Measurements from ENCODE around the gene NAA40.

NAA40 gene

DNA sequence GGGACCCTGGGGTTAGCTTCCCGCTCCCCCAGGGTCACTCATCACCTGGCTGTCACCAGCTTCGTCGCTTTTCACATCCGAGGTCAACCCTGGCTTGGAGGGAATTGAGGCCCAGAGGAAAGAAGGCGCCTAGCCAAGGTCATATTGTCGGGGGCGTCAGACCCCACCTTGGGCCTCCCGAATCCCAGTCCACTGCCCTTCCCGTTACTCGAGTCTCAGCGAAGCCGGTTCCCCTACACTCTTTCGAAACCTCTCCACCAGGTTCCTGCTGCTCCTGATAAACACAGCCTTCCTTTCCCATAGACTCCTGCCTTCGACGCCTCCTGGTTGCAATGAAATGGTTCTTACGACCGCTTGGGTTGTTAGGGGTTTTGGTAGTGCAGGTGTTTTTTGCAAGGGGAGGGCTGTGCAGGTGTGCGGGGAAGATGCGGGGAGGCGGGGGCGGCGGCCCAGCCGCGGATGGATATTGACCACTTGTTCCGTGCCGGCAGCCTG is 642 bp downstream of the NAA40 start:
- peak overlapping the region; percentile 75 for H3K27ac ChIP-seq

DNA sequence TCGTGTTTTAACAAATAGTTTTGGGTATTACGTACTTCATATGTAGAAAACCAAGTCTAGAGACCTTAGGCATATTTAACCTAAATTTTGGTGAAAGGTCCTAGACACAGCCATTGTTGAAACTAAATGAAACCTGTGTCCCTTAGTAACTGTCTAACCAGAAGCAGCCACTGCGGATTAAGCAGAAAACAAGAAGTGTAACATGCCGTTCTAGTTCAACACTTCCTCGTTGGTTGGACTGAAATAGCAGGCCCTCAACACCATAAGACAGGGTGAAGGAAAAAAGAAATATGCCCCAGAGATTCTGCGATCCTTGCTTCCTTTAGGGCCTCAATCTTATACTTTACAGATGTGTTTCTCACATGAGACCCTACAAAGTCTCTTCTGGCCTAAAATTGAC is 2.0 kb downstream of the NAA40 start:
- no peak for DNase-seq (ENCODE audit: low read depth, low spot score)
- Histone ChIP-seq H3K9ac (ENCODE audit: insufficient read length) (peak overlapping the region; percentile 59), H3K36me3 (ENCODE audit: insufficient read depth, low read length) (no peaks in the 10 kb centered on the region), H3K27ac (0 out of 2 replicates have a peak overlapping the region, but pooled peaks have one; percentile 14), H3K9me3 (ENCODE audit: low read depth, low read length) (no peaks in the 10 kb centered on the region), H3K4me3 (no peak overlapping the region)
- TF ChIP-seq POLR2AphosphoS5 (IDR thresholded peaks at IDR 0.05; ENCODE audit: borderline replicate concordance, low read depth, low read length) (no peak), FOXP2 (optimal IDR thresholded peaks at IDR 0.05; ENCODE audit: control extremely low read depth, extremely low read length, insufficient read depth) (no peak), EZH2 (IDR thresholded peaks at IDR 0.05) (no peak)

More for the DNA sequence above, 642 bp downstream of the NAA40 start:
- Histone ChIP-seq H3K36me3 (ENCODE audit: insufficient read depth, low read length) (no peaks in the 10 kb centered on the region), H3K4me3 (peak overlapping the region; percentile 96), H3K9me3 (ENCODE audit: low read depth, low read length) (no peaks in the 10 kb centered on the region), H3K9ac (ENCODE audit: insufficient read length) (peak overlapping the region; percentile 86)
- TF ChIP-seq FOXP2 (optimal IDR thresholded peaks at IDR 0.05; ENCODE audit: control extremely low read depth, extremely low read length, insufficient read depth) (no peak), POLR2AphosphoS5 (IDR thresholded peaks at IDR 0.05; ENCODE audit: borderline replicate concordance, low read depth, low read length) (no peak), EZH2 (IDR thresholded peaks at IDR 0.05) (no peak)
- DNase-seq (ENCODE audit: low read depth, low spot score): no peak

DNA sequence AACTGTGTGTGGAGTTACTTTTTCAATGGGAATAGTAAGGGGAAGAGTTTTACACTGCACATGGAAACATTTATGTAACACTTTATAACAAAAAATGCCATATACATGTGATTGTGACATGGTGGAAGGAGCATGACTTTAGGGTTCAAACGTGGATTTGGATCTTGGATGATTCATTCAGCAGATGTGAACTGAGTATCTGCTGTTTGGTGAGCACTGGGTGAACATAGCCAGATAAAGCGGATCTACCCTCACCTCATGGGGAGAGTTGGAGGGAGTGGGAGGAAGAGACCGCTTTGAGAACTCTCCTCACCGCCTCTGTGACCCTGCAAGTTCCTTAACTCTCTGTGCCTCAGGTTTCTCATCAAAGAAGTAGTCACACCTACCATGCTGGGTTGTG is 3.1 kb downstream of the NAA40 start:
- Histone ChIP-seq H3K4me3 (no peak overlapping the region), H3K9ac (ENCODE audit: insufficient read length) (peak overlapping the region; percentile 50), H3K9me3 (ENCODE audit: low read depth, low read length) (no peaks in the 10 kb centered on the region), H3K36me3 (ENCODE audit: insufficient read depth, low read length) (peaks cover 10% of the 10 kb centered on the region), H3K27ac (no peak overlapping the region)
- TF ChIP-seq POLR2AphosphoS5 (IDR thresholded peaks at IDR 0.05; ENCODE audit: borderline replicate concordance, low read depth, low read length) (no peak), FOXP2 (optimal IDR thresholded peaks at IDR 0.05; ENCODE audit: control extremely low read depth, extremely low read length, insufficient read depth) (no peak), EZH2 (IDR thresholded peaks at IDR 0.05) (no peak)
- DNase-seq (ENCODE audit: low read depth, low spot score): no peak

DNA sequence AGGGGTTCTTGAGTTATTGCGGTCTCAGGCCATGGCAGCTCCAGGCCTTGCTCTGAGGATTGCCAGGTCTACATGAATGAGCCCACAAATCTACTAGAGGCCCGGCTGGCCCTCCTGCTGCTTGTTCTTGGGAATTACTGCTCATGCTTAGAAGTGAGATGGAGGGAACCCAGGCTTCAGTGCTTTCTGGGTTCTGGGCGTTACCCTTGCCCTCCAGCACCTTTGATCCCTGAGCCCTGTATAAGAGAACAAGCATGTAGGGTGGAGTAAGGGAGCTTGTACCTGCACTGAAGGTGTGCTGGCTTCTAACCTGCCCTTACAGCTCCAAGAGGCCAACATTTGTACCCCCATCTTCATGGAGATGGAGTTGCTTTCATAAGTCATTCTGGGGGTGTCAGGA is 4.0 kb downstream of the NAA40 start:
- H3K36me3 ChIP-seq (ENCODE audit: insufficient read depth, low read length): peaks cover 16% of the 10 kb centered on the region
- H3K27ac ChIP-seq: no peak overlapping the region
- no peaks in the 10 kb centered on the region for H3K9me3 ChIP-seq (ENCODE audit: low read depth, low read length)
- no peak for DNase-seq (ENCODE audit: low read depth, low spot score)
- H3K9ac ChIP-seq (ENCODE audit: insufficient read length): peak overlapping the region; percentile 50
- H3K4me3 ChIP-seq: no peak overlapping the region
- TF ChIP-seq POLR2AphosphoS5 (IDR thresholded peaks at IDR 0.05; ENCODE audit: borderline replicate concordance, low read depth, low read length) (no peak), FOXP2 (optimal IDR thresholded peaks at IDR 0.05; ENCODE audit: control extremely low read depth, extremely low read length, insufficient read depth) (no peak), EZH2 (IDR thresholded peaks at IDR 0.05) (no peak)

DNA sequence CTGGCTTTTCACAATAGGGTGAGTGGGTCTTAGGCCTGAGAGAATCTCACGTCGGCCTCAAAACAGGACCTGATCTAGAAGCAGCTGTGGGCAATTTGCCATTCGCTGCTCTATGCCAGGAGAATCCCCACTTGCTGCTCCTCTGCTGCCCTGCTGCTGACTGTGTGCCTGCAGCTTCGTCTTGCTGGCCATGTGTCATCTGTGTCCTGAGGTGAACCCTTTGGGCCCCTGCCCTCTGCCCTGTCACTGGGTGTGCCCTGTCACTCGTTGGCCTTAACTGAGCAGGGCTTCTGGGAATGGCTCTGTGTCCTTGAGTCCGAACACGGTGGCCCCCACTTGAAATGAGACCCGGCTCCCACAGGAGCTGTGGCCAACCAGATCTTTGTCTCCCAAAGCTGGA is 6.2 kb downstream of the NAA40 start:
- no peak for DNase-seq (ENCODE audit: low read depth, low spot score)
- H3K36me3 ChIP-seq (ENCODE audit: insufficient read depth, low read length): peaks cover 20% of the 10 kb centered on the region
- no peak for TF ChIP-seq POLR2AphosphoS5 (IDR thresholded peaks at IDR 0.05; ENCODE audit: borderline replicate concordance, low read depth, low read length)
- no peak for TF ChIP-seq FOXP2 (optimal IDR thresholded peaks at IDR 0.05; ENCODE audit: control extremely low read depth, extremely low read length, insufficient read depth)
- no peak for TF ChIP-seq EZH2 (IDR thresholded peaks at IDR 0.05)
- no peak overlapping the region for H3K4me3 ChIP-seq
- H3K9me3 ChIP-seq (ENCODE audit: low read depth, low read length): no peaks in the 10 kb centered on the region
- no peak overlapping the region for H3K9ac ChIP-seq (ENCODE audit: insufficient read length)
- no peak overlapping the region for H3K27ac ChIP-seq

DNA sequence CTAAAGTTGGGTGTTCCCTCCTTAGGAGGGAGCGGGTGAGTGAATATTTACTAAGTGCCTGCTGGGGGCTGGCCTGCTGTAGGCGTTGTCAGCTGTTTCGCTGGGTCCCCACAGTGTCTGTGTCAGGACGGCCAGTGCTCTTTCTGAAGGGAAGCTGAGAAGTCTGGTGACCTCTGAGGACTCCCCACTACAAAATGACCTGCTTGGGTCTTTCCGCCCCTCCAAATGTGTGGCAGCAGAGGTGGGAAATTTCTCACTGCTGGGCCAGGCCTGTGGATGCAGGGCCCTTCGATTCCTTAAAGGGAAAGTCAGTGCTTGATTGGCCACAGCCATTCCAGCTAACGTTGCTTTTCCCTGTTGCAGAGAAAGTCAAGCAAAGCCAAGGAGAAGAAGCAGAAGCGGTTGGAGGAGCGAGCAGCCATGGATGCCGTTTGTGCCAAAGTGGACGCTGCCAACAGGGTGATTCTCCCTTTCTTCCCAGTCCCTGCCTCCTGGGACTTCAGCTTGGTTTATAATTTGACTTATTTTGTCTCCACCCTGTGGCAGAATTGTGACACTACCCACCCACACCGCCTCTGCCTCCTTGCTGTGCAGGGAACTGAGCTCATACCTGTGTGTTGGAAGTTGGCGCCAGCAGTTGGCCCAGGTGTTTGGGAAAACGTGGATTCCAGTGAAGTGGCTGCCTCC is 6.8 kb downstream of the NAA40 start:
- no peaks in the 10 kb centered on the region for H3K9me3 ChIP-seq (ENCODE audit: low read depth, low read length)
- H3K9ac ChIP-seq (ENCODE audit: insufficient read length): no peak overlapping the region
- no peak overlapping the region for H3K27ac ChIP-seq
- H3K36me3 ChIP-seq (ENCODE audit: insufficient read depth, low read length): peaks cover 21% of the 10 kb centered on the region
- DNase-seq (ENCODE audit: low read depth, low spot score): peak; percentile 24
- H3K4me3 ChIP-seq: no peak overlapping the region
- TF ChIP-seq EZH2 (IDR thresholded peaks at IDR 0.05): no peak

DNA sequence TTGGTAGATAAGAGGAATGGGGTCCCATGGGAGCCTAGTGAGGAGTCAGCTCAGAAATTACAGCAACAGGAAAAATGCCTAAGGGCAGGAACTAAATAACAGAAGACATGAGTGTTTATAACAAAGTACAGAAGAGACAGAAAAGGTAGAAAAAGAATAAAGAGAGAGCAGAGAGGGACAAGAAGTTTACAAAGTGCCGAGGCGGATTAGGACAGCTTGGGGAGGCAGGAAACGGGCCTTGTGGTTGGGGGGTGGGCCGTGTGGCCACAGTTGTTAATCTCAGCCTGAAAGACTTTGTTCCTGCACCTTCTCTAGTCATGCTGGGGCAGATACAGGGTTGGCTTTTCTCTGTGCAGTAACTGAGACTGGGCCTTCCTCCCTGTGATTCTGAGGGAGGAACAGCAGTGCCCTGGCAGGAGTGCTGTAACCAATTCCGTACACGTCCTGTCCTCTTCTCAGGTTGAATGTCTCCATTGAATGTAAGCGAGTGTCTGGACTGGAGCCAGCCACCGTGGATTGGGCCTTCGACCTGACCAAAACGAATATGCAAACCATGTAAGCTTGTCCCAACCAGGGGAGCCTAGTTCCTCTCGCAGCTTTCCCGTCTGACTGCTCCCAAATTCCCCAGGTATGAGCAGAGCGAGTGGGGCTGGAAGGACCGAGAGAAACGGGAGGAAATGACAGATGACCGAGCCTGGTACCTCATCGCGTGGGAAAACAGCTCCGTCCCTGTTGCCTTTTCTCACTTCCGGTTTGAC is 13.2 kb downstream of the NAA40 start:
- Histone ChIP-seq H3K27ac (peak overlapping the region; percentile 14; the same call in 1 of the 2 replicates), H3K4me3 (no peak overlapping the region), H3K9me3 (ENCODE audit: low read depth, low read length) (no peaks in the 10 kb centered on the region), H3K9ac (ENCODE audit: insufficient read length) (no peak overlapping the region), H3K36me3 (ENCODE audit: insufficient read depth, low read length) (peaks cover 50% of the 10 kb centered on the region)
- TF ChIP-seq POLR2AphosphoS5 (IDR thresholded peaks at IDR 0.05; ENCODE audit: borderline replicate concordance, low read depth, low read length) (no peak), FOXP2 (optimal IDR thresholded peaks at IDR 0.05; ENCODE audit: control extremely low read depth, extremely low read length, insufficient read depth) (no peak), EZH2 (IDR thresholded peaks at IDR 0.05) (no peak)
- no peak for DNase-seq (ENCODE audit: low read depth, low spot score)

DNA sequence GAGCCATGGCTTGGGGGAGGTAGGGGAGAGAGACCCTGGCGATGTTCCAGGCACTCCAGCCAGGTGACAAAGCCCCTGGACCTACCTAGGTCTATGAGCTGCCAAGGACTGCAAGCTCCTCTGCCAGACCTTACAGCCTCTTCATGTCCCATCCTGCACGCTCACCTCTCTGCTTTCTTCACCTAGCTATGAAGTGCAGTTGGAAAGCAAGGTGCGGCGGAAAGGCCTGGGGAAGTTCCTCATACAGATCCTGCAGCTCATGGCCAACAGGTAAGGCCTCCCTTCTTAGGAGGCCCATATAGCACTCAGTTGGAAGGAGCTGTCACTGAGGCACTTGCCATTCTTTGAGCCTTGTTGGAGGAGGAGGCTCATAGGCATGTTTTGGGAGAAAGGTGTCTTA is 13.8 kb downstream of the NAA40 start:
- Histone ChIP-seq H3K9ac (ENCODE audit: insufficient read length) (no peak overlapping the region), H3K4me3 (no peak overlapping the region), H3K36me3 (ENCODE audit: insufficient read depth, low read length) (peaks cover 45% of the 10 kb centered on the region), H3K27ac (no peak overlapping the region), H3K9me3 (ENCODE audit: low read depth, low read length) (no peaks in the 10 kb centered on the region)
- DNase-seq (ENCODE audit: low read depth, low spot score): no peak
- TF ChIP-seq POLR2AphosphoS5 (IDR thresholded peaks at IDR 0.05; ENCODE audit: borderline replicate concordance, low read depth, low read length) (no peak), FOXP2 (optimal IDR thresholded peaks at IDR 0.05; ENCODE audit: control extremely low read depth, extremely low read length, insufficient read depth) (no peak)

All from SK-N-MC (cell line).